Nephron progenitor cell (in vitro differentiated cells): ENCODE data around the gene COPS8.

ENCODE experiments used
- DNase-seq: peaks from one replicate; pipeline ENCODE4 v3.0.0; 2021
- H3K27ac Mint-ChIP-seq: 2 replicates; pipeline ENCODE4 v1.8.0; 2021; ENCODE audit warnings: mild to moderate bottlenecking, moderate library complexity, mixed read lengths
- H3K27me3 Mint-ChIP-seq: 2 replicates; pipeline ENCODE4 v1.8.0; 2021; ENCODE audit warnings: mild to moderate bottlenecking, low read depth, mixed read lengths; ENCODE audit not compliant: poor library complexity
- H3K36me3 Mint-ChIP-seq: 2 replicates; pipeline ENCODE4 v1.8.0; 2021; ENCODE audit warnings: low read depth, mixed read lengths
- H3K4me1 Mint-ChIP-seq: 2 replicates; pipeline ENCODE4 v1.8.0; 2021; ENCODE audit warnings: mixed read lengths
- H3K4me3 Mint-ChIP-seq: 2 replicates; pipeline ENCODE4 v1.8.0; 2021; ENCODE audit warnings: mild to moderate bottlenecking, moderate library complexity, mixed read lengths
- H3K9me3 Mint-ChIP-seq: 2 replicates; pipeline ENCODE4 v1.8.0; 2021; ENCODE audit warnings: mild to moderate bottlenecking, moderate library complexity, mixed read lengths
- CTCF ChIP-seq: fragments of 200-600 bp; sonication (generic); IDR thresholded peaks from 2 replicates; pipeline ENCODE4 v1.5.0; 2021; ENCODE audit warnings: antibody characterized with exemption

Gene COPS8

DNA sequence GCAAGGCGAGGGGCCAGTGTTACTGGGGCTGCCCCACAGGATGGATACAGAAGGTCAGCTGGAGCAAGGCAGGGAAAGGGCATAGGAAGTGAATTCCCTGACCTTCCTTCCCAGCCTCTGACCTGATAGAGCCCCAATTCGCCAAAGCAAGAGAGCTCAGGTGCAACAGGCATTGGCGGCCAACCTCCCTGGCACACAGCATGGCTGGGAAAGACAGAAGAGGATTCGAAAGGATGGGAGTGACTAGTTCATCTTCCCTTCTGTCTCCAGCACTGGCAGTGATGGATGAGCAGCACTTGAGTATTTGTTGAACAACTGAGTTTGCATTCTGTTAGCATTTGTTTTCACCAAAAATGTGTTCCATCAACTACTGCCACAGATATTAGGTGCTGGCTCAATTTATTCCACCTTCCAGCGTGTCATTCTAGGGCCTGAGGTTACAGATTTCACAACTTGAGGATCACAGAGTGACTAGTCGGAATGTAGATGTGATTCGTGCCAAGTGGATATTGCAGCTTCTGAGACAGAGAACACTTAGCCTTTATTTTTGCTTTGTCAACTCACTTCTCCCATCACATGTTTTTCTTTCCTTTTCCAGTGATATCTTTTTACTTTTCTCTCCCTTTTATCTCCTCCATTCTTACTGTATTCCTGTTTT is 6.2 kb downstream of the COPS8 start:
- Mint-ChIP-seq H3K27ac (peak overlapping the region; percentile 74), H3K4me1 (peaks cover 7% of the 10 kb centered on the region), H3K27me3 (no peaks in the 10 kb centered on the region), H3K36me3 (peaks cover 24% of the 10 kb centered on the region), H3K4me3 (no peak overlapping the region), H3K9me3 (no peaks in the 10 kb centered on the region)
- TF ChIP-seq CTCF: no peak
- DNase-seq: no peak

DNA sequence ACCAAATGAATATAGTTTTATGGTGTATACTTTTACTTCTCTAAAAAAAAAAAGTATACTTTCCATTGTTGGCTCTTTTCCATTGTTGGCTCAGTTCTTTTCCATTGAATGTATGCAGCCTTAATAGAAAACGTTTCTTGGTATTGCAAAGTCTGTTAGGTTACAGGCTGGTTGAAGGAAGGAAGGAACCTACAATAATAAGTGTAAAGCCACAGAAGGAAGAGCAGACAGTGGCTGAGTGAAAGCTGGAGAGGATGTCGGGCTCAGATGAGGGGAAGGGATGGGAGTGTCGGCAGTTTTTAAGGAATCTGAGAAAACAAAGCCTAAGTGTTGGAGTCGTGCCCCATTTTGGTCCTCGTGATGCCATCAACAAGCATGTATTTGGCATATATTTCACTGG is 6.8 kb downstream of the COPS8 start:
- no peaks in the 10 kb centered on the region for H3K9me3 Mint-ChIP-seq
- no peaks in the 10 kb centered on the region for H3K27me3 Mint-ChIP-seq
- peaks cover 2% of the 10 kb centered on the region for H3K4me1 Mint-ChIP-seq
- no peak for DNase-seq
- TF ChIP-seq CTCF: no peak
- H3K27ac Mint-ChIP-seq: peak overlapping the region; percentile 74
- peaks cover 27% of the 10 kb centered on the region for H3K36me3 Mint-ChIP-seq
- H3K4me3 Mint-ChIP-seq: no peak overlapping the region

GRCh38 chr2:237092920-237093781 is 7.5 kb downstream of the COPS8 start:
- TF ChIP-seq CTCF: peak; percentile 31
- no peak for DNase-seq
- no peaks in the 10 kb centered on the region for H3K4me1 Mint-ChIP-seq
- peaks cover 31% of the 10 kb centered on the region for H3K36me3 Mint-ChIP-seq
- H3K4me3 Mint-ChIP-seq: no peak overlapping the region
- no peaks in the 10 kb centered on the region for H3K9me3 Mint-ChIP-seq
- H3K27me3 Mint-ChIP-seq: no peaks in the 10 kb centered on the region
- H3K27ac Mint-ChIP-seq: no peak overlapping the region

- no peak overlapping the region for H3K27ac Mint-ChIP-seq
- H3K9me3 Mint-ChIP-seq: peaks cover 3% of the 10 kb centered on the region
- no peak overlapping the region for H3K4me3 Mint-ChIP-seq
- no peak for DNase-seq
- TF ChIP-seq CTCF: no peak
- no peaks in the 10 kb centered on the region for H3K4me1 Mint-ChIP-seq
- H3K27me3 Mint-ChIP-seq: no peaks in the 10 kb centered on the region
- H3K36me3 Mint-ChIP-seq: peaks cover 51% of the 10 kb centered on the region
Observed at GRCh38 chr2:237096201-237096600, 10.5 kb downstream of the COPS8 start.

DNA sequence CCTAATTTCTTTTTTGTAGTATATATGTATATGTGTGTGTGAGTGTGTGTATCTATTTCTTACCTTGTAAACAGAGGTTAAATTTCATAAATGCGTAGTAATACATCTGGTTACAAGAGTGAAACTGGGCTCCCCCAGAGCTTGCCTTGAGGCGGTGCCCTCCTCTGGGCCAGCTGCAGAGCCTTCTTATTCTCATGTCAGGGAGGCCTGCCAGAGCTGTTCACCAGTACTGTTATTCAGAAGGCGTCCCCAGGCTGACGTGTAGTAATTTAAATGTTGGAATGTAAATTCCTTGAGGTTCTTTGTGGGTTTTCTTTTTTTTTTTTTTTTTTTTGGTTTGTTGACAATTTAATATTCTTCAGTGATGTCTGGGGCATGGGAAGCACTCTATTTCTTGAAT is 11.2 kb downstream of the COPS8 start:
- Mint-ChIP-seq H3K36me3 (peaks cover 58% of the 10 kb centered on the region), H3K9me3 (peaks cover 3% of the 10 kb centered on the region), H3K27ac (peak overlapping the region; percentile 21), H3K4me3 (no peak overlapping the region), H3K4me1 (no peaks in the 10 kb centered on the region), H3K27me3 (no peaks in the 10 kb centered on the region)
- TF ChIP-seq CTCF: no peak
- no peak for DNase-seq
